ENCODE measurements around the gene RIPOR3.
"Not testable (repeated sequence)": the region's sequence is repeated elsewhere in the genome, so short reads cannot be mapped to it uniquely, and the experiment has no call there.

The RIPOR3 gene

GRCh38 chr20:50715694-50716093, 24.4 kb upstream of the RIPOR3 start:
- FAIRE-seq (no peak), DNase-seq (ENCODE audit: insufficient read length, low spot score) (no peak)
- TF ChIP-seq, protein P1, sequence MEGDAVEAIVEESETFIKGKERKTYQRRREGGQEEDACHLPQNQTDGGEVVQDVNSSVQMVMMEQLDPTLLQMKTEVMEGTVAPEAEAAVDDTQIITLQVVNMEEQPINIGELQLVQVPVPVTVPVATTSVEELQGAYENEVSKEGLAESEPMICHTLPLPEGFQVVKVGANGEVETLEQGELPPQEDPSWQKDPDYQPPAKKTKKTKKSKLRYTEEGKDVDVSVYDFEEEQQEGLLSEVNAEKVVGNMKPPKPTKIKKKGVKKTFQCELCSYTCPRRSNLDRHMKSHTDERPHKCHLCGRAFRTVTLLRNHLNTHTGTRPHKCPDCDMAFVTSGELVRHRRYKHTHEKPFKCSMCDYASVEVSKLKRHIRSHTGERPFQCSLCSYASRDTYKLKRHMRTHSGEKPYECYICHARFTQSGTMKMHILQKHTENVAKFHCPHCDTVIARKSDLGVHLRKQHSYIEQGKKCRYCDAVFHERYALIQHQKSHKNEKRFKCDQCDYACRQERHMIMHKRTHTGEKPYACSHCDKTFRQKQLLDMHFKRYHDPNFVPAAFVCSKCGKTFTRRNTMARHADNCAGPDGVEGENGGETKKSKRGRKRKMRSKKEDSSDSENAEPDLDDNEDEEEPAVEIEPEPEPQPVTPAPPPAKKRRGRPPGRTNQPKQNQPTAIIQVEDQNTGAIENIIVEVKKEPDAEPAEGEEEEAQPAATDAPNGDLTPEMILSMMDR (IDR thresholded peaks at IDR 0.05; ENCODE audit: insufficient read depth, missing control alignments) = no peak

GRCh38 chr20:50714426-50714825, 23.1 kb upstream of the RIPOR3 start:
- FAIRE-seq; DNase-seq (ENCODE audit: insufficient read length, low spot score): not testable (repeated sequence)

GRCh38 chr20:50713657-50714101, 22.3 kb upstream of the RIPOR3 start:
- FAIRE-seq (no peak), DNase-seq (ENCODE audit: insufficient read length, low spot score) (no peak)
- TF ChIP-seq, protein P1 (IDR thresholded peaks at IDR 0.05; ENCODE audit: insufficient read depth, missing control alignments) = peak; percentile 32

- FAIRE-seq = no peak
- TF ChIP-seq, protein P1 (IDR thresholded peaks at IDR 0.05; ENCODE audit: insufficient read depth, missing control alignments) = no peak
- DNase-seq (ENCODE audit: insufficient read length, low spot score) = no peak
These were observed 21.7 kb upstream of the RIPOR3 start for GRCh38 chr20:50712771-50713656.

DNA sequence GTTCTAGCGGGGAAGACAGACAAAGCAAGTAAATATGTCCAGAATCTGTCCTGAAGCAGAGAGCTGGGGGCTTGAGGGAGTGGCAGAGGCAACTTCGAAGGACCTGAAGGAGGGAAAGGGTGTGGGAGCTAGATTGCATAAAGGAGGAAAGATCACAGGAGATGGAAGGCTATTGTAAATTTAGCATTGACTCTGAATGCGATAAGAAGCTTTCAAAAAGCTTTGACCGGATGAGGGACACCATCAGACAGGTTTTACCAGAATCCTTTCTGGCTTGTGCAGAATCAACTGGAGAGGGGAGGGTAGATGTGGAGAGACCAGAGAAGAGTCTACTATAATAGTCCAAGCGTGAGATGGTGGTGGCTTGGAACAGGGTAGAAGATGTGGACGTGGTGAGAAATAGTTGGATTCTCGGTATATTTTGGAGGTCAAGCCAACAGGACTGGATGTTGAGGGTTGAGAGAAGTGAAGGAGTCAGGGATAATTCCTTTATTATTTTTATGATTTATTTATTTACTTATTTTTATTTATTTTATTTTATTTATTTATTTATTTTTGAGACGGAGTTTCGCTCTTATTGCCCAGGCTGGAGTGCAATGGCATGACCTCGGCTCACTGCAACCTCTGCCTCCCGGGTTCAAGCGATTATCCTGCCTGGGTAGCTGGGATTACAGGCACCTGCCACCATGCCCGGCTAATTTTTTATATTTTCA, 19.9 kb upstream of the RIPOR3 start:
- DNase-seq (ENCODE audit: insufficient read length, low spot score) (no peak), FAIRE-seq (no peak)
- TF ChIP-seq, protein P1 (IDR thresholded peaks at IDR 0.05; ENCODE audit: insufficient read depth, missing control alignments) = no peak

DNA sequence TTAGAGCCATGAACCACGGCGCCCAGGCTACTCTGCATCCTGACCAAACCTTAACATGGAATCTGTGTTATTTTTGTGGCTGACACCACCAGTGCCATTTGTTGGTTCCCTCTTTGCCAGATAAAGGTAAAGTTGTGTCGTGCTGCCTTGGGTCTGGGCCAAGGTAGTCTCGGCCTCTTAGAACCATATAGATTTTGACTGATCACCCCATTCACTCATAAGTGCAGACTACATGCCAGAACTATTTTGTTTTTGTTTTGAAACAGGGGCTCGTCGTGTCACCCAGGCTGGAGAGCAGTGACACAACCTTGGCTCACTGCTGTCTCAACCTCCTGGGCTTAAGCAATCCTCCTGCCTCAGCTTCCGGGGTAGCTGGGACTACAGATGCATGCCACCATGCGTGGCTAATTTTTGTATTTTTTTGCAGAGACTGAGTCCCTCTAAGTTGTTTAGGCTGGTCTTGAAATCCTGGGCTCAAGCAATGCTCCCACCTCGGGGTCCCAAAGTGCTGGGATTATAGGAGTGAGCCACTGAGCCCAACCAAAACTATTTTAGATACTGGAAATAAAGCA, 19.2 kb upstream of the RIPOR3 start:
- TF ChIP-seq, protein P1 (IDR thresholded peaks at IDR 0.05; ENCODE audit: insufficient read depth, missing control alignments) = no peak
- FAIRE-seq (no peak), DNase-seq (ENCODE audit: insufficient read length, low spot score) (no peak)

GRCh38 chr20:50709636-50709973, 18.3 kb upstream of the RIPOR3 start:
- FAIRE-seq (no peak), DNase-seq (ENCODE audit: insufficient read length, low spot score) (no peak)
- TF ChIP-seq, protein P1 (IDR thresholded peaks at IDR 0.05; ENCODE audit: insufficient read depth, missing control alignments) = no peak
